Suppressor macrophage treated with lipopolysaccharide for 1 hour (primary cell): ENCODE data around the gene ANKRD55.
"Not testable (repeated sequence)": the region's sequence is repeated elsewhere in the genome, so short reads cannot be mapped to it uniquely, and the experiment has no call there.

Experiments used
- DNase-seq, 3 donors: peaks; one replicate each; pipeline ENCODE4 v3.0.0-alpha.2; 2020 to 2022

ANKRD55 gene

GRCh38 chr5:56166671-56167385 is 66.3 kb downstream of the ANKRD55 start:
- peak; percentile 46 to 85 (median 84) for DNase-seq

- no peak for DNase-seq
Measured at GRCh38 chr5:56164376-56164775, 68.8 kb downstream of the ANKRD55 start.

GRCh38 chr5:56161927-56162326 is 71.2 kb downstream of the ANKRD55 start:
- peak in 1 of 3 donors; percentile 25 for DNase-seq

- peak in 2 of 3 donors; percentile 33 to 34 for DNase-seq
Measured at GRCh38 chr5:56161439-56161823, 71.7 kb downstream of the ANKRD55 start.

- DNase-seq: no peak
Measured at GRCh38 chr5:56160723-56161438, 72.2 kb downstream of the ANKRD55 start.

- peak; percentile 84 to 91 (median 91) for DNase-seq
Measured at GRCh38 chr5:56159521-56159947, 73.6 kb downstream of the ANKRD55 start.

- DNase-seq: no peak
Measured at GRCh38 chr5:56158331-56158960, 74.7 kb downstream of the ANKRD55 start.

- DNase-seq: not testable (repeated sequence)
Measured at GRCh38 chr5:56157191-56157621, 75.9 kb downstream of the ANKRD55 start.

- peak; percentile 71 to 80 (median 76) for DNase-seq
Measured at GRCh38 chr5:56156585-56157190, 76.4 kb downstream of the ANKRD55 start.

GRCh38 chr5:56155992-56156584 is 77.0 kb downstream of the ANKRD55 start:
- peak; percentile 78 to 90 (median 85) for DNase-seq

GRCh38 chr5:56154732-56155484 is 78.2 kb downstream of the ANKRD55 start:
- DNase-seq: peak; percentile 39 to 51 (median 39)

GRCh38 chr5:56152437-56152836 is 80.7 kb downstream of the ANKRD55 start:
- no peak for DNase-seq

GRCh38 chr5:56150756-56151155 is 82.4 kb downstream of the ANKRD55 start:
- DNase-seq: not testable (repeated sequence)

- no peak for DNase-seq
Measured at GRCh38 chr5:56148453-56148971, 84.6 kb downstream of the ANKRD55 start.

- DNase-seq: peak; percentile 37 to 53 (median 51)
Measured at GRCh38 chr5:56147659-56148230, 85.4 kb downstream of the ANKRD55 start.

- DNase-seq: no peak
Measured at GRCh38 chr5:56147106-56147505, 86.0 kb downstream of the ANKRD55 start.

- DNase-seq: no peak
Measured at GRCh38 chr5:56146674-56147073, 86.5 kb downstream of the ANKRD55 start.

- peak; percentile 62 to 79 (median 76) for DNase-seq
Measured at GRCh38 chr5:56145511-56145910, 87.6 kb downstream of the ANKRD55 start.

GRCh38 chr5:56145106-56145505 is 88.0 kb downstream of the ANKRD55 start:
- DNase-seq: no peak

GRCh38 chr5:56144211-56144610 is 88.9 kb downstream of the ANKRD55 start:
- no peak for DNase-seq

GRCh38 chr5:56143373-56143714 is 89.8 kb downstream of the ANKRD55 start:
- DNase-seq: no peak
